ENCODE results near the gene DUSP10. TPM values are rescaled to one million over a fixed set of nuclear protein-coding genes. Genes with fewer than 3 reads are reported as not detected.

Gene DUSP10
- total and polyA plus RNA-seq, 2 of the 13 experiments (the other 11 are each of a cell fraction or from before 2014, with no cell fraction given) = 2.1 to 4.4 TPM

GRCh38 chr1:221704306-221704705 lies 37.6 kb downstream of the DUSP10 start:
- intact Hi-C loops (cut with micrococcal nuclease; ENCODE audit: unreplicated experiment) (no loop called here), in situ Hi-C loops (cut with HindIII; ENCODE audit: extremely low pct_ligation_motif_present, low pct_unique_long_range_greater_than_20kb) (no loop called here)
- H3K9me3 ChIP-seq (ENCODE audit: low read length) = no peaks in the 10 kb centered on the region
- no peaks in the 10 kb centered on the region for H4K20me1 ChIP-seq (ENCODE audit: insufficient read depth, low read length)
- no peak for TF ChIP-seq GABPB1 (CRISPR knock-in tag; IDR thresholded peaks at IDR 0.05)
- TF ChIP-seq NCOA2 (CRISPR knock-in tag; IDR thresholded peaks at IDR 0.05) = no peak
- TF ChIP-seq ZNF841 (CRISPR knock-in tag; IDR thresholded peaks at IDR 0.05; ENCODE audit: borderline replicate concordance) = no peak
- TF ChIP-seq SIN3B (IDR thresholded peaks at IDR 0.05; ENCODE audit: low read length) = no peak
- TF ChIP-seq ZFP82 (CRISPR knock-in tag; IDR thresholded peaks at IDR 0.05; ENCODE audit: borderline replicate concordance) = no peak
- no peak for TF ChIP-seq ETS1 (CRISPR knock-in tag; IDR thresholded peaks at IDR 0.05)
- no peak for TF ChIP-seq STAT5B (CRISPR knock-in tag; IDR thresholded peaks at IDR 0.05)
- no peak for TF ChIP-seq NFKB2 (CRISPR knock-in tag; IDR thresholded peaks at IDR 0.05; ENCODE audit: borderline replicate concordance)
- TF ChIP-seq ZNF75D (CRISPR knock-in tag; IDR thresholded peaks at IDR 0.05; ENCODE audit: borderline replicate concordance) = no peak
- no peak for TF ChIP-seq KDM5B (CRISPR knock-in tag; IDR thresholded peaks at IDR 0.05; ENCODE audit: borderline replicate concordance)
- TF ChIP-seq NR2F1 (CRISPR knock-in tag; IDR thresholded peaks at IDR 0.05) = no peak
- FAIRE-seq = no peak
- no peak overlapping the region for H3K9ac ChIP-seq (ENCODE audit: insufficient read depth, low read depth, low read length)
- no peak overlapping the region for H3K4me3 ChIP-seq (replicated peaks in 1 of 3; ENCODE audit: insufficient read depth in 1 of 3, low read depth in 2 of 3, low read length in 3 of 3)
- CTCF ChIA-PET (ENCODE audit: low intra/inter-chr PET ratio, low total read pairs) = no interaction called here
- H3K79me2 ChIP-seq (ENCODE audit: insufficient read depth, low read length) = no peaks in the 10 kb centered on the region
- no TSS peak for BruUV-seq (replicated peaks)
- DNase-seq (ENCODE audit: low spot score) = no peak
- WGBS (ENCODE audit: low lambda C conversion rate) = 94% methylated on average over 1 of the region's 1 CpG
- no peak for ATAC-seq
- H3K27ac ChIP-seq (ENCODE audit: extremely low read length, insufficient read depth, low read length) = no peak overlapping the region
- H3K4me2 ChIP-seq (ENCODE audit: low read depth, low read length) = no peak overlapping the region
- POLR2A ChIA-PET = no interaction called here
- H2AFZ ChIP-seq (ENCODE audit: low read length) = no peak overlapping the region
- H3K4me1 ChIP-seq (ENCODE audit: insufficient read depth, low read length) = peaks cover 25% of the 10 kb centered on the region
- no peaks in the 10 kb centered on the region for H3K27me3 ChIP-seq (ENCODE audit: control insufficient read depth in 1 of 2, insufficient read depth in 2 of 2, low read length in 2 of 2)
- peaks cover 4 to 13% of the 10 kb centered on the region in 2 experiments; a peak in 4 of 5 replicates for H3K36me3 ChIP-seq (replicated peaks in 1 of 2; ENCODE audit: control insufficient read depth in 1 of 2, insufficient read depth in 2 of 2, low read length in 2 of 2)
